Loucy (cell line): ENCODE data around the gene ZC3H10.

ENCODE experiments used
- H2AFZ ChIP-seq: fragments of 200-600 bp; sonication (generic); 2 replicates; pipeline ENCODE4 v1.6.0; 2016; ENCODE audit warnings: antibody characterized with exemption, mild to moderate bottlenecking, low read length, moderate library complexity
- H3F3A ChIP-seq: fragments of 200-600 bp; 2 replicates; pipeline ENCODE4 v1.6.0; 2016; ENCODE audit warnings: antibody characterized with exemption, low read depth, mild to moderate bottlenecking
- H3K27me3 ChIP-seq: fragments of 200-600 bp; sonication (generic); 2 replicates; pipeline ENCODE4 v1.6.1; 2014; ENCODE audit warnings: low read length, mild to moderate bottlenecking; ENCODE audit not compliant: insufficient read depth, poor library complexity, severe bottlenecking
- H3K36me3 ChIP-seq: fragments of 200-600 bp; sonication (generic); 2 replicates; pipeline ENCODE4 v1.6.1; 2016; ENCODE audit warnings: low read length; ENCODE audit not compliant: insufficient read depth
- H3K4me1 ChIP-seq: fragments of 200-600 bp; sonication (generic); 2 replicates; pipeline ENCODE4 v1.5.1; 2014; ENCODE audit warnings: low read length, mild to moderate bottlenecking; ENCODE audit not compliant: insufficient read depth, poor library complexity, severe bottlenecking
- H3K4me2 ChIP-seq: fragments of 200-600 bp; sonication (generic); 2 replicates; pipeline ENCODE4 v1.6.0; 2014; ENCODE audit warnings: antibody characterized with exemption, low read length, low read depth, mild to moderate bottlenecking; ENCODE audit not compliant: poor library complexity, severe bottlenecking
- H3K4me3 ChIP-seq: fragments of 200-600 bp; sonication (generic); 2 replicates; pipeline ENCODE4 v1.5.1; 2014; ENCODE audit warnings: low read length, mild to moderate bottlenecking, mixed read lengths; ENCODE audit not compliant: poor library complexity, severe bottlenecking
- H3K79me2 ChIP-seq: fragments of 200-600 bp; sonication (generic); 2 replicates; pipeline ENCODE4 v1.6.1; 2014; ENCODE audit warnings: low read length; ENCODE audit not compliant: insufficient read depth
- H3K9ac ChIP-seq: fragments of 200-600 bp; sonication (generic); 2 replicates; pipeline ENCODE4 v1.6.0; 2014; ENCODE audit warnings: mild to moderate bottlenecking, low read depth, low read length, moderate library complexity; ENCODE audit not compliant: poor library complexity, severe bottlenecking
- H3K9me2 ChIP-seq: fragments of 200-600 bp; sonication (generic); replicated peaks from 2 replicates; pipeline ENCODE4 v1.6.1; 2016; ENCODE audit warnings: low read depth, low read length, mixed read lengths
- H3K9me3 ChIP-seq: fragments of 200-600 bp; sonication (generic); 2 replicates; pipeline ENCODE4 v1.6.1; 2014; ENCODE audit warnings: mild to moderate bottlenecking, antibody characterized with exemption, low read length, low read depth; ENCODE audit not compliant: insufficient read depth
- H4K20me1 ChIP-seq: fragments of 200-600 bp; sonication (generic); 2 replicates; pipeline ENCODE4 v1.6.0; 2014; ENCODE audit warnings: antibody characterized with exemption, low read length, mild to moderate bottlenecking; ENCODE audit not compliant: insufficient read depth, poor library complexity, severe bottlenecking
- CTCF ChIP-seq: fragments of 200-600 bp; sonication (generic); conservative IDR thresholded peaks from 2 replicates; pipeline ENCODE4 v1.5.1; 2014; ENCODE audit warnings: mild to moderate bottlenecking, antibody characterized with exemption, low read length
- EZH2phosphoT487 ChIP-seq: fragments of 200-600 bp; IDR thresholded peaks from 2 replicates; pipeline ENCODE4 v1.6.1; 2018; ENCODE audit warnings: antibody characterized with exemption, mild to moderate bottlenecking, moderate library complexity, borderline replicate concordance

The ZC3H10 gene

DNA sequence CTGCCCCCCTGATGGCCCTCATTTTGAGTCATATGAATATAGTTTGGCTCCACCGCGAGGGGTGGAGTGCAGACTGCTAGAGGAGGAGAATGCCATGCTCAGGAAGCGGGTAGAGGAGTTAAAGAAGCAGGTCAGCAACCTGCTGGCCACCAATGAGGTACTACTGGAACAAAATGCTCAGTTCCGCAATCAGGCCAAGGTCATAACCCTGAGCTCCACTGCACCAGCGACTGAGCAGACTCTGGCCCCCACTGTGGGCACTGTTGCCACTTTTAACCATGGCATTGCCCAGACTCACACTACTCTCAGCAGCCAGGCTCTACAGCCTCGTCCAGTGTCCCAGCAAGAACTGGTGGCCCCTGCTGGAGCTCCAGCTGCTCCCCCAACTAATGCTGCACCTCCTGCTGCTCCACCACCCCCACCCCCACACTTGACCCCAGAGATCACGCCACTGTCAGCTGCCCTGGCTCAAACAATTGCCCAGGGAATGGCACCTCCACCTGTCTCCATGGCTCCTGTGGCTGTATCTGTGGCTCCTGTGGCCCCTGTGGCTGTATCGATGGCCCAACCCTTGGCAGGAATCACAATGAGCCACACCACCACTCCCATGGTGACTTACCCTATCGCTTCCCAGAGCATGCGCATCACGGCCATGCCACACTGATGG lies 3.3 kb downstream of the ZC3H10 start:
- no peaks in the 10 kb centered on the region for H3K9me3 ChIP-seq
- TF ChIP-seq EZH2phosphoT487 = no peak
- TF ChIP-seq CTCF = no peak
- no peaks in the 10 kb centered on the region for H3K9me2 ChIP-seq
- peaks cover 7% of the 10 kb centered on the region for H3K27me3 ChIP-seq
- peaks cover 14% of the 10 kb centered on the region for H4K20me1 ChIP-seq
- no peak overlapping the region for H3K4me3 ChIP-seq
- H2AFZ ChIP-seq = no peak overlapping the region
- H3K4me1 ChIP-seq = peaks cover 26% of the 10 kb centered on the region
- no peak overlapping the region for H3K9ac ChIP-seq
- H3F3A ChIP-seq = peaks cover 11% of the 10 kb centered on the region
- H3K36me3 ChIP-seq = peaks cover 7% of the 10 kb centered on the region; the same call in 1 of the 2 replicates
- H3K4me2 ChIP-seq = no peak overlapping the region
- peaks cover 44% of the 10 kb centered on the region for H3K79me2 ChIP-seq

DNA sequence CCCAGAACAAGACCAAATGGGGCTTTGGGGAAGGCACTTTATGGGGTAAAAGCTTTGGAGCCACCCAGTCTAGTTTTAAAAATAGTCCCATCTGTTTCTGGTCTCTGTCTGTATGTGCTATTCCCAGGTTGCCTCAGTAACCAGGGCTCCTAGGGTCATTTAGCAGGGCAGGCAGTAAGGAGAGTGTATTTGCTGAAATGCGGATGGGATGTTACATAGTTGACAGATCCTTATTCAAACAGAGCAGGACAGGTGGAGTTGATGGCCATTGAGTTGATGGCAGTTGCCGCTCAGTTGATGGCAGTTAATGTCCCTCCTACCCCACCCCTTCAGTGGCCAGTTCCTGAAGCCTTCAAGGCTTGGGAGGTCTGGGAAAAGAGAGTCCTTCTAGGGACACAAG lies 4.6 kb downstream of the ZC3H10 start:
- Histone ChIP-seq H3K79me2 (peaks cover 34% of the 10 kb centered on the region), H3K4me2 (no peak overlapping the region), H2AFZ (no peak overlapping the region), H4K20me1 (peaks cover 5% of the 10 kb centered on the region), H3K36me3 (no peaks in the 10 kb centered on the region), H3K4me3 (no peak overlapping the region), H3K9ac (no peak overlapping the region), H3K9me2 (no peaks in the 10 kb centered on the region), H3K9me3 (no peaks in the 10 kb centered on the region), H3K4me1 (peaks cover 38% of the 10 kb centered on the region), H3K27me3 (no peaks in the 10 kb centered on the region), H3F3A (peaks cover 11% of the 10 kb centered on the region)
- TF ChIP-seq EZH2phosphoT487 (no peak), CTCF (no peak)

DNA sequence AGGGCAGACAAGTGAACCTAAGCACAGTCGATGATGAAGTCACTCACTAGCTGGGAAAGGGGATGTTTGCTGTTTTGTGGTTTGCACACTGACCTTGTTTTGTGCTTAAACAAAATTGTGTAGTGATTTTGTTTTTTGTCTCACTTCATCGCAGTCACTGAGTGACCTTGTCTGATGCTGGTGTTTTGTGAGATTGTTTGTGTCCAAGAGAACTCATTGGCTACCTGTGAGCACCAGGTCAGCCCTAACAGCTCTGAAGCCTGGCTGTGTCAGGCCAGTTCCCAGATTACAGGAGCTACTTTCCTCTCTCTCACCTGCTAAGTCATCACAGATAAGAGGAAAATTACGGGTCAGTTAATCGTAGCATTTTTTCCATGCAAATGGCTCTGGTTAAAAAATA lies 6.1 kb downstream of the ZC3H10 start:
- H3K36me3 ChIP-seq = no peaks in the 10 kb centered on the region
- H3K79me2 ChIP-seq = peaks cover 34% of the 10 kb centered on the region
- H4K20me1 ChIP-seq = peaks cover 6% of the 10 kb centered on the region
- no peaks in the 10 kb centered on the region for H3K9me3 ChIP-seq
- H3K9me2 ChIP-seq = no peaks in the 10 kb centered on the region
- H3K4me3 ChIP-seq = no peak overlapping the region
- H3K27me3 ChIP-seq = no peaks in the 10 kb centered on the region
- TF ChIP-seq EZH2phosphoT487 (no peak), CTCF (no peak)
- no peak overlapping the region for H3K9ac ChIP-seq
- H2AFZ ChIP-seq = no peak overlapping the region
- no peak overlapping the region for H3K4me2 ChIP-seq
- peaks cover 40% of the 10 kb centered on the region for H3K4me1 ChIP-seq
- peaks cover 7% of the 10 kb centered on the region for H3F3A ChIP-seq
